BLaER1 (cell line): ENCODE results near the gene CCL8.

Source experiments
- H3K27ac ChIP-seq: shearing (Covaris generic); formaldehyde crosslinking; 2 replicates; pipeline ENCODE4 v1.8.1; 2022
- H3K27me3 ChIP-seq: shearing (Covaris generic); formaldehyde crosslinking; 2 replicates; pipeline ENCODE4 v1.8.1; 2022
- H3K36me3 ChIP-seq: shearing (Covaris generic); formaldehyde crosslinking; 2 replicates; pipeline ENCODE4 v1.8.1; 2022
- H3K4me1 ChIP-seq: shearing (Covaris generic); formaldehyde crosslinking; 2 replicates; pipeline ENCODE4 v1.8.1; 2022
- H3K4me2 ChIP-seq: shearing (Covaris generic); formaldehyde crosslinking; 2 replicates; pipeline ENCODE4 v1.8.1; 2022
- H3K4me3 ChIP-seq: shearing (Covaris generic); formaldehyde crosslinking; 2 replicates; pipeline ENCODE4 v1.8.1; 2022
- H3K9ac ChIP-seq: shearing (Covaris generic); formaldehyde crosslinking; 2 replicates; pipeline ENCODE4 v1.8.1; 2022
- H3K9me3 ChIP-seq: shearing (Covaris generic); formaldehyde crosslinking; 2 replicates; pipeline ENCODE4 v1.8.1; 2022
- H4K20me1 ChIP-seq: shearing (Covaris generic); formaldehyde crosslinking; 2 replicates; pipeline ENCODE4 v1.8.1; 2022
- Cebpa-rat ChIP-seq: shearing (Covaris generic); IDR thresholded peaks from 2 replicates; pipeline ENCODE4 v1.8.1; 2022

The CCL8 gene

GRCh38 chr17:34319039-34319483, at the start of gene CCL8:
Gene CCL8, plus strand, starts transcription at chr17:34319435. Its CDS starts 67 bp downstream, at chr17:34319502.
- H3K36me3 ChIP-seq, result no peaks in the 10 kb centered on the region
- no peak within 1 kb of the TSS for H3K4me2 ChIP-seq
- no peak for TF ChIP-seq Cebpa-rat
- H3K27me3 ChIP-seq, result no peaks in the 10 kb centered on the region
- no peak within 1 kb of the TSS for H3K27ac ChIP-seq
- no peaks in the 10 kb centered on the region for H3K9me3 ChIP-seq
- 0 out of 2 replicates have a peak, but pooled peaks cover 5% of the 10 kb centered on the region for H3K4me1 ChIP-seq
- no peak within 1 kb of the TSS for H3K4me3 ChIP-seq
- H4K20me1 ChIP-seq, result no peaks in the 10 kb centered on the region
- H3K9ac ChIP-seq, result no peak within 1 kb of the TSS

- no peak within 1 kb of the TSS for H3K9ac ChIP-seq
- no peaks in the 10 kb centered on the region for H4K20me1 ChIP-seq
- H3K27me3 ChIP-seq, result no peaks in the 10 kb centered on the region
- no peak for TF ChIP-seq Cebpa-rat
- H3K4me1 ChIP-seq, result no peaks in the 10 kb centered on the region
- no peaks in the 10 kb centered on the region for H3K36me3 ChIP-seq
- no peak within 1 kb of the TSS for H3K27ac ChIP-seq
- H3K4me2 ChIP-seq, result no peak within 1 kb of the TSS
- H3K9me3 ChIP-seq, result no peaks in the 10 kb centered on the region
- H3K4me3 ChIP-seq, result no peak within 1 kb of the TSS
Observed at GRCh38 chr17:34269969-34270368, 49.3 kb upstream of the CCL8 start, which contains the start of gene CCL7. Gene CCL7, plus strand, starts transcription at chr17:34270221. Its CDS starts 70 bp downstream, at chr17:34270291.

GRCh38 chr17:34275881-34276280, 43.4 kb upstream of the CCL8 start:
- no peaks in the 10 kb centered on the region for H4K20me1 ChIP-seq
- H3K4me2 ChIP-seq, result no peak overlapping the region
- no peak overlapping the region for H3K27ac ChIP-seq
- H3K36me3 ChIP-seq, result no peaks in the 10 kb centered on the region
- H3K4me1 ChIP-seq, result no peaks in the 10 kb centered on the region
- no peak overlapping the region for H3K4me3 ChIP-seq
- no peaks in the 10 kb centered on the region for H3K27me3 ChIP-seq
- TF ChIP-seq Cebpa-rat, result no peak
- H3K9me3 ChIP-seq, result no peaks in the 10 kb centered on the region
- no peak overlapping the region for H3K9ac ChIP-seq

- no peaks in the 10 kb centered on the region for H3K9me3 ChIP-seq
- H3K4me1 ChIP-seq, result no peaks in the 10 kb centered on the region
- no peaks in the 10 kb centered on the region for H3K36me3 ChIP-seq
- H3K4me3 ChIP-seq, result no peak overlapping the region
- no peak overlapping the region for H3K9ac ChIP-seq
- TF ChIP-seq Cebpa-rat, result no peak; the same call in 1 of the 2 replicates
- no peaks in the 10 kb centered on the region for H4K20me1 ChIP-seq
- no peak overlapping the region for H3K4me2 ChIP-seq
- H3K27me3 ChIP-seq, result no peaks in the 10 kb centered on the region
- no peak overlapping the region for H3K27ac ChIP-seq
Observed at GRCh38 chr17:34276826-34277225, 42.4 kb upstream of the CCL8 start.

GRCh38 chr17:34283571-34283970, 35.7 kb upstream of the CCL8 start:
- Histone ChIP-seq H3K4me1 (no peaks in the 10 kb centered on the region), H3K36me3 (no peaks in the 10 kb centered on the region), H3K9me3 (no peaks in the 10 kb centered on the region), H3K27me3 (no peaks in the 10 kb centered on the region), H3K27ac (no peak overlapping the region), H3K4me2 (no peak overlapping the region), H3K4me3 (no peak overlapping the region), H3K9ac (no peak overlapping the region), H4K20me1 (no peaks in the 10 kb centered on the region)
- no peak for TF ChIP-seq Cebpa-rat

GRCh38 chr17:34285286-34285792, 33.9 kb upstream of the CCL8 start, which contains the start of gene CCL11:
Gene CCL11, plus strand, starts transcription at chr17:34285742. Its CDS starts 67 bp downstream, at chr17:34285809.
- no peaks in the 10 kb centered on the region for H3K4me1 ChIP-seq
- H3K9me3 ChIP-seq, result no peaks in the 10 kb centered on the region
- H3K27ac ChIP-seq, result no peak within 1 kb of the TSS
- no peak within 1 kb of the TSS for H3K4me3 ChIP-seq
- no peaks in the 10 kb centered on the region for H3K36me3 ChIP-seq
- no peak for TF ChIP-seq Cebpa-rat
- H3K4me2 ChIP-seq, result no peak within 1 kb of the TSS
- no peak within 1 kb of the TSS for H3K9ac ChIP-seq
- H4K20me1 ChIP-seq, result no peaks in the 10 kb centered on the region
- no peaks in the 10 kb centered on the region for H3K27me3 ChIP-seq

GRCh38 chr17:34287875-34288274, 31.4 kb upstream of the CCL8 start:
- no peaks in the 10 kb centered on the region for H3K36me3 ChIP-seq
- H3K4me2 ChIP-seq, result no peak overlapping the region
- H3K9me3 ChIP-seq, result no peaks in the 10 kb centered on the region
- H3K27me3 ChIP-seq, result no peaks in the 10 kb centered on the region
- no peak for TF ChIP-seq Cebpa-rat
- no peak overlapping the region for H3K4me3 ChIP-seq
- H4K20me1 ChIP-seq, result no peaks in the 10 kb centered on the region
- H3K27ac ChIP-seq, result no peak overlapping the region
- H3K9ac ChIP-seq, result no peak overlapping the region
- H3K4me1 ChIP-seq, result no peaks in the 10 kb centered on the region

GRCh38 chr17:34290586-34290985, 28.6 kb upstream of the CCL8 start:
- Histone ChIP-seq H3K36me3 (no peaks in the 10 kb centered on the region), H3K27ac (no peak overlapping the region), H4K20me1 (no peaks in the 10 kb centered on the region), H3K27me3 (no peaks in the 10 kb centered on the region), H3K4me2 (no peak overlapping the region), H3K4me3 (no peak overlapping the region), H3K4me1 (no peaks in the 10 kb centered on the region), H3K9ac (no peak overlapping the region), H3K9me3 (no peaks in the 10 kb centered on the region)
- TF ChIP-seq Cebpa-rat, result no peak

- Histone ChIP-seq H3K9ac (no peak overlapping the region), H3K27ac (no peak overlapping the region), H3K36me3 (no peaks in the 10 kb centered on the region), H3K27me3 (no peaks in the 10 kb centered on the region), H3K4me1 (no peaks in the 10 kb centered on the region), H4K20me1 (no peaks in the 10 kb centered on the region), H3K4me3 (no peak overlapping the region), H3K4me2 (no peak overlapping the region), H3K9me3 (no peaks in the 10 kb centered on the region)
- no peak for TF ChIP-seq Cebpa-rat
Observed at GRCh38 chr17:34291721-34292348, 27.4 kb upstream of the CCL8 start.

- TF ChIP-seq Cebpa-rat, result no peak
- Histone ChIP-seq H3K4me1 (peaks cover 4% of the 10 kb centered on the region; the same call in 1 of the 2 replicates), H3K4me2 (no peak overlapping the region), H3K27ac (no peak overlapping the region), H3K9me3 (no peaks in the 10 kb centered on the region), H3K36me3 (no peaks in the 10 kb centered on the region), H3K27me3 (no peaks in the 10 kb centered on the region), H4K20me1 (no peaks in the 10 kb centered on the region), H3K9ac (no peak overlapping the region), H3K4me3 (no peak overlapping the region)
Observed at GRCh38 chr17:34299027-34299426, 20.2 kb upstream of the CCL8 start.
